ENCODE measurements around the gene OSBPL6. TPM values are rescaled to one million over a fixed set of nuclear protein-coding genes. Genes with fewer than 3 reads are reported as not detected.

Gene OSBPL6
- total and polyA plus RNA-seq, 2 donors (not counting 1 experiment from before 2014, with no cell fraction given) = 0.06 TPM; not detected in 1

DNA sequence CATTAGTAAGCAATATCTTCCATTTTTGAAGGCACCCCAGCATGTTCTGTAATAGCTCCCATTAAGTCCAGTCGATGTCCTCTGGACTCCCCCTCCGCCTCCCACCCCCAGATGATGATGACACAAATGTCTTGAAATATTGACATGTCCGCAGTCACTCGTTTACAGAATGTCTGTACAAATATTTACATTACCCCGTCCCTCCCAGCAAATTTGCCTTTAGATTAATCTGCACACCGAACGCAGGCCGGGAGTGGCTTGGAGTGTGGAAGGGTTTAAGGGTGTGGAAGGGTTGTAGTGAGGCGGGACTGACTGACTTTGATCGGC lies 853 bp upstream of the OSBPL6 start:
- no peaks in the 10 kb centered on the region for H3K9me3 Mint-ChIP-seq (ENCODE audit: insufficient read depth)
- peak overlapping the region; percentile 78 for H3K4me3 Mint-ChIP-seq
- Histone ChIP-seq H3K79me2 (ENCODE audit: control insufficient read depth, insufficient read depth, low read length) (no peaks in the 10 kb centered on the region), H2AFZ (ENCODE audit: insufficient read depth, low read depth, low read length, poor library complexity, severe bottlenecking) (peak overlapping the region; percentile 71), H3K9me3 (ENCODE audit: control extremely low read depth in 1 of 3, control insufficient read depth in 2 of 3, insufficient read depth in 1 of 3, low read length in 2 of 3) (no peaks in the 10 kb centered on the region), H3K36me3 (replicated peaks in 1 of 2; ENCODE audit: control extremely low read depth in 1 of 2, control insufficient read depth in 1 of 2, extremely low read depth in 1 of 2, insufficient read depth in 2 of 2, low read length in 1 of 2) (no peaks in the 10 kb centered on the region), H3K4me2 (replicated peaks; ENCODE audit: low read depth, low read length, poor library complexity, severe bottlenecking) (peak overlapping the region; percentile 95), H3K9ac (ENCODE audit: low read length) (peak overlapping the region; percentile 61), H3K27me3 (replicated peaks in 1 of 4; ENCODE audit: control extremely low read depth in 1 of 4, control insufficient read depth in 3 of 4, insufficient read depth in 4 of 4, low read length in 3 of 4) (peaks cover 0 to 42% (median 29%) of the 10 kb centered on the region in 4 experiments), H3K4me3 (ENCODE audit: control extremely low read depth in 1 of 5, extremely low read depth in 1 of 5, insufficient read depth in 1 of 5, low read depth in 2 of 5, low read length in 4 of 5) (peak overlapping the region in 3 of 5 experiments; percentile 48 to 62 (median 56)), H3K27ac (ENCODE audit: low read length in 2 of 2) (no peak overlapping the region), H3K4me1 (ENCODE audit: control insufficient read depth in 2 of 2, insufficient read depth in 2 of 2, low read length in 2 of 2) (peaks cover 14 to 19% of the 10 kb centered on the region in 2 donors), H4K20me1 (ENCODE audit: control insufficient read depth, insufficient read depth, low read length, poor library complexity, severe bottlenecking) (no peaks in the 10 kb centered on the region)
- peak; percentile 3 for DNase-seq
- no peak overlapping the region for H3K27ac Mint-ChIP-seq
- intact Hi-C loops (cut with micrococcal nuclease) = no loop called here
- no peak for ATAC-seq (ENCODE audit: low read depth)
- TF ChIP-seq, protein P1, sequence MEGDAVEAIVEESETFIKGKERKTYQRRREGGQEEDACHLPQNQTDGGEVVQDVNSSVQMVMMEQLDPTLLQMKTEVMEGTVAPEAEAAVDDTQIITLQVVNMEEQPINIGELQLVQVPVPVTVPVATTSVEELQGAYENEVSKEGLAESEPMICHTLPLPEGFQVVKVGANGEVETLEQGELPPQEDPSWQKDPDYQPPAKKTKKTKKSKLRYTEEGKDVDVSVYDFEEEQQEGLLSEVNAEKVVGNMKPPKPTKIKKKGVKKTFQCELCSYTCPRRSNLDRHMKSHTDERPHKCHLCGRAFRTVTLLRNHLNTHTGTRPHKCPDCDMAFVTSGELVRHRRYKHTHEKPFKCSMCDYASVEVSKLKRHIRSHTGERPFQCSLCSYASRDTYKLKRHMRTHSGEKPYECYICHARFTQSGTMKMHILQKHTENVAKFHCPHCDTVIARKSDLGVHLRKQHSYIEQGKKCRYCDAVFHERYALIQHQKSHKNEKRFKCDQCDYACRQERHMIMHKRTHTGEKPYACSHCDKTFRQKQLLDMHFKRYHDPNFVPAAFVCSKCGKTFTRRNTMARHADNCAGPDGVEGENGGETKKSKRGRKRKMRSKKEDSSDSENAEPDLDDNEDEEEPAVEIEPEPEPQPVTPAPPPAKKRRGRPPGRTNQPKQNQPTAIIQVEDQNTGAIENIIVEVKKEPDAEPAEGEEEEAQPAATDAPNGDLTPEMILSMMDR (IDR thresholded peaks at IDR 0.05) = no peak
- no peak for TF ChIP-seq EZH2 (IDR thresholded peaks at IDR 0.05; ENCODE audit: borderline replicate concordance, insufficient read depth, low read depth, low read length, poor library complexity, severe bottlenecking)
- peaks cover 44% of the 10 kb centered on the region for H3K27me3 Mint-ChIP-seq
- CTCF ChIA-PET = no interaction called here
- POLR2A ChIA-PET = no interaction called here
- peaks cover 17% of the 10 kb centered on the region for H3K4me1 Mint-ChIP-seq
- 33% methylated on average over 7 of the region's 10 CpGs for WGBS (ENCODE audit: insufficient coverage)

DNA sequence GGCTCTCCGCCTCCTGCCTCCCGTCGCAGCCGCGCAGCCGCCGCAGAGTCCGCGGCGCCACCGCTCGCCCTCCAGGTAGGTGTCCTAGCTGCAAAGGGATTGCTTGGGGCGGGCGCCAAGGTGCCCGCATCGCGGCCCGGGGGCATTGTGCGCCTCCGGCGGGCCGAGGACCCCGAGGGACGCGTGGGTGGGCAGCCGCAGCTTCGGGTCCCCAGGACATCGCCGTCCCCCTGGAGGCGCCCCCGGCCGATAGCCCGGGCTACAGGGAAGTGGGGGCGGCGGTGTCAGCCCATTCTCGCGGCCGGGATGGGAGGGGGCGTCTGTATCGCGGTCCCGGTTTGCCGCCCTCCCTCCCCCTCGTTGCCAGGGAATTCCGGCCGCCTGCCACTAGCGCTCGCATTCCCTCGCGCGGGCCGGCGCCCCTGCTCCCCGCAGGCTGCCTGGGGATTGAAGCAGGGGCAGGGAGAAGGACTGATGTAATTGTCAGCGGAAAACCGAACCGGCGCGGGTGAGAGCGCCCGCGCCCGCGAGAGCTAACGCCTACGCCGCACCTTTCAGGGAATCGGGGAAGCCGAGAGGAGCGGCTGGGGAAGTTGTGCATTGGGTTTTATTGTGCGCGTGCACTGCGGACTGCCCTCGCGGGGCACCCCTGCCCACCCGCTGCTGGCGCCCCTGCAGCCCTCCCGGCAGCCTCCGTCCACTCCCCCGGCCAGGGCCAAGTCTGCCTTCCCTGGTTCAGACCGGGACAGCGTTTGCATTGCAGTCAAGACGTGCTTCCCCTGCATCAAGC lies 483 bp downstream of the OSBPL6 start:
- no peak for TF ChIP-seq EZH2 (IDR thresholded peaks at IDR 0.05; ENCODE audit: borderline replicate concordance, insufficient read depth, low read depth, low read length, poor library complexity, severe bottlenecking)
- TF ChIP-seq, protein P1 (IDR thresholded peaks at IDR 0.05) = no peak
- H2AFZ ChIP-seq (ENCODE audit: insufficient read depth, low read depth, low read length, poor library complexity, severe bottlenecking) = peak overlapping the region; percentile 71
- H3K36me3 ChIP-seq (replicated peaks in 1 of 2; ENCODE audit: control extremely low read depth in 1 of 2, control insufficient read depth in 1 of 2, extremely low read depth in 1 of 2, insufficient read depth in 2 of 2, low read length in 1 of 2) = no peaks in the 10 kb centered on the region
- Mint-ChIP-seq H3K4me1 (peaks cover 17% of the 10 kb centered on the region), H3K9me3 (ENCODE audit: insufficient read depth) (no peaks in the 10 kb centered on the region), H3K27ac (no peak overlapping the region), H3K4me3 (peak overlapping the region; percentile 84), H3K27me3 (peaks cover 53% of the 10 kb centered on the region)
- WGBS (ENCODE audit: insufficient coverage) = under 1% methylated on average over 81 of the region's 83 CpGs
- intact Hi-C loops (cut with micrococcal nuclease) = loop anchor here (1.0 kb wide), 1 partner anchor 82 kb away; the partner anchor contains the start of gene RBM45
- peaks cover 14 to 19% of the 10 kb centered on the region in 2 donors for H3K4me1 ChIP-seq (ENCODE audit: control insufficient read depth in 2 of 2, insufficient read depth in 2 of 2, low read length in 2 of 2)
- DNase-seq = peak; percentile 16
- no peak overlapping the region for H3K27ac ChIP-seq (ENCODE audit: low read length in 2 of 2)
- peak overlapping the region; percentile 61 for H3K9ac ChIP-seq (ENCODE audit: low read length)
- CTCF ChIA-PET = no interaction called here
- no peaks in the 10 kb centered on the region for H4K20me1 ChIP-seq (ENCODE audit: control insufficient read depth, insufficient read depth, low read length, poor library complexity, severe bottlenecking)
- no peaks in the 10 kb centered on the region for H3K79me2 ChIP-seq (ENCODE audit: control insufficient read depth, insufficient read depth, low read length)
- H3K27me3 ChIP-seq (replicated peaks in 1 of 4; ENCODE audit: control extremely low read depth in 1 of 4, control insufficient read depth in 3 of 4, insufficient read depth in 4 of 4, low read length in 3 of 4) = peaks cover 0 to 42% (median 38%) of the 10 kb centered on the region in 4 experiments
- no peaks in the 10 kb centered on the region for H3K9me3 ChIP-seq (ENCODE audit: control extremely low read depth in 1 of 3, control insufficient read depth in 2 of 3, insufficient read depth in 1 of 3, low read length in 2 of 3)
- ATAC-seq (ENCODE audit: low read depth) = no peak
- H3K4me3 ChIP-seq (ENCODE audit: control extremely low read depth in 1 of 5, extremely low read depth in 1 of 5, insufficient read depth in 1 of 5, low read depth in 2 of 5, low read length in 4 of 5) = peak overlapping the region; percentile 21 to 62 (median 48)
- H3K4me2 ChIP-seq (replicated peaks; ENCODE audit: low read depth, low read length, poor library complexity, severe bottlenecking) = peak overlapping the region; percentile 95
- POLR2A ChIA-PET = no interaction called here
